ENCODE measurements around the gene ADAM12. TPM values are rescaled to one million over a fixed set of nuclear protein-coding genes. Genes with fewer than 3 reads are reported as not detected.

The ADAM12 gene
- total and polyA plus RNA-seq, 2 donors (not counting 3 experiments of a cell fraction or from before 2014, with no cell fraction given), result 0.22 to 0.33 TPM

DNA sequence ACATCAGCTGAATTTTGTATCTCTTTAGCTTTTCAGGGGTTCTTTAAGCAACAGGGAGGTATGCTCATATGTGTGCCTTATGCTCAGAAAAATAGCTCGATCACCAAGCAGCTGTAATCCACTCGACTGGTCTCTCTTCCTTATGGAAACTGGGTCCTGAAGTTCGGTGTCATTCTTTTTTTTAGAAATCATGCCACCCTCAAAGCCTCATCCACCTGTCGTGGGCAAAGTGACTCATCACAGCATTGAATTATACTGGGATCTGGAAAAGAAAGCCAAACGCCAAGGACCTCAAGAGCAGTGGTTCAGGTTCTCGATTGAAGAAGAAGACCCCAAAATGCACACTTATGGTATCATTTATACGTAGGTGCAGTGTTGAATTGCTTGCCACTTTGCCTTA lies 408.3 kb downstream of the ADAM12 start:
- BruUV-seq (replicated peaks), result no TSS peak
- TF ChIP-seq POLR2A (IDR thresholded peaks at IDR 0.05; ENCODE audit: low read depth, low read length), result no peak
- no peak for TF ChIP-seq MYC (IDR thresholded peaks at IDR 0.05; ENCODE audit: low read depth, low read length)
- no peak for TF ChIP-seq EZH2 (IDR thresholded peaks at IDR 0.05; ENCODE audit: borderline replicate concordance, low read depth, low read length, severe bottlenecking)
- no peak for TF ChIP-seq MAX (IDR thresholded peaks at IDR 0.05; ENCODE audit: insufficient read depth, insufficient read length)
- TF ChIP-seq, protein P1, sequence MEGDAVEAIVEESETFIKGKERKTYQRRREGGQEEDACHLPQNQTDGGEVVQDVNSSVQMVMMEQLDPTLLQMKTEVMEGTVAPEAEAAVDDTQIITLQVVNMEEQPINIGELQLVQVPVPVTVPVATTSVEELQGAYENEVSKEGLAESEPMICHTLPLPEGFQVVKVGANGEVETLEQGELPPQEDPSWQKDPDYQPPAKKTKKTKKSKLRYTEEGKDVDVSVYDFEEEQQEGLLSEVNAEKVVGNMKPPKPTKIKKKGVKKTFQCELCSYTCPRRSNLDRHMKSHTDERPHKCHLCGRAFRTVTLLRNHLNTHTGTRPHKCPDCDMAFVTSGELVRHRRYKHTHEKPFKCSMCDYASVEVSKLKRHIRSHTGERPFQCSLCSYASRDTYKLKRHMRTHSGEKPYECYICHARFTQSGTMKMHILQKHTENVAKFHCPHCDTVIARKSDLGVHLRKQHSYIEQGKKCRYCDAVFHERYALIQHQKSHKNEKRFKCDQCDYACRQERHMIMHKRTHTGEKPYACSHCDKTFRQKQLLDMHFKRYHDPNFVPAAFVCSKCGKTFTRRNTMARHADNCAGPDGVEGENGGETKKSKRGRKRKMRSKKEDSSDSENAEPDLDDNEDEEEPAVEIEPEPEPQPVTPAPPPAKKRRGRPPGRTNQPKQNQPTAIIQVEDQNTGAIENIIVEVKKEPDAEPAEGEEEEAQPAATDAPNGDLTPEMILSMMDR (IDR thresholded peaks at IDR 0.05; ENCODE audit: extremely low read depth in 1 of 2, insufficient read depth in 1 of 2, low read depth in 1 of 2, low read length in 2 of 2), result no peak
- no peak for TF ChIP-seq FOS (IDR thresholded peaks at IDR 0.05; ENCODE audit: borderline replicate concordance, insufficient read depth, low read length)
- TF ChIP-seq JUN (IDR thresholded peaks at IDR 0.05; ENCODE audit: borderline replicate concordance, insufficient read depth, insufficient read length, low read depth), result no peak
- no peak for TF ChIP-seq POLR2AphosphoS5 (IDR thresholded peaks at IDR 0.05; ENCODE audit: insufficient read depth, low read depth, low read length)
- TF ChIP-seq GATA2 (IDR thresholded peaks at IDR 0.05; ENCODE audit: insufficient read depth, insufficient read length, low read depth, low read length), result no peak
- ChIA-PET CTCF (interaction anchor here (1.1 to 6.6 kb wide), 4 partner anchors 45 to 913 kb away, joined by 3 to 88 read pairs (median 40); no protein-coding TSS in a partner anchor), POLR2A (no interaction called here)
- Histone ChIP-seq H4K20me1 (replicated peaks; ENCODE audit: control insufficient read depth, extremely low read depth, insufficient read depth, low read length) (no peaks in the 10 kb centered on the region), H3K4me1 (ENCODE audit: control insufficient read depth, extremely low read depth, insufficient read depth, low read length) (no peaks in the 10 kb centered on the region), H3K27ac (ENCODE audit: insufficient read depth, low read depth, low read length) (no peak overlapping the region), H2AFZ (ENCODE audit: low read depth, low read length) (no peak overlapping the region), H3K36me3 (ENCODE audit: control insufficient read depth in 2 of 2, extremely low read depth in 1 of 2, insufficient read depth in 2 of 2, low read length in 2 of 2) (no peaks in the 10 kb centered on the region), H3K9me1 (replicated peaks; ENCODE audit: control insufficient read depth, extremely low read depth, insufficient read depth, low read length) (no peaks in the 10 kb centered on the region), H3K9me3 (replicated peaks; ENCODE audit: control insufficient read depth, insufficient read depth, low read length) (no peaks in the 10 kb centered on the region), H3K9ac (replicated peaks; ENCODE audit: extremely low read depth, insufficient read depth, low read length) (no peak overlapping the region), H3K79me2 (ENCODE audit: control insufficient read depth, insufficient read depth, low read length) (no peaks in the 10 kb centered on the region), H3K4me3 (replicated peaks in 1 of 3; ENCODE audit: insufficient read depth in 1 of 3, low read depth in 1 of 3, low read length in 3 of 3) (no peak overlapping the region), H3K4me2 (ENCODE audit: insufficient read depth, low read length) (no peak overlapping the region), H3K27me3 (ENCODE audit: control insufficient read depth in 2 of 2, insufficient read depth in 2 of 2, low read length in 2 of 2) (no peaks in the 10 kb centered on the region)
- DNase-seq (ENCODE audit: low read depth, low spot score) (no peak), FAIRE-seq (no peak)
- dilution Hi-C loops (cut with MboI; ENCODE audit: extremely low pct_ligation_motif_present, low sequenced_read_pairs) (no loop called here), intact Hi-C loops (cut with micrococcal nuclease) (loop anchor here (5.0 kb wide), 1 partner anchor 322 kb away; no protein-coding TSS in a partner anchor)
